ENCODE data around the gene EPS8L2. TPM values are rescaled to one million over a fixed set of nuclear protein-coding genes. Genes with fewer than 3 reads are reported as not detected.

The EPS8L2 gene
- 4.2 TPM for total RNA-seq

GRCh38 chr11:705646-706438 is at the start of gene EPS8L2:
TSS of gene EPS8L2 (plus strand) at chr11:706231. CDS start at chr11:709408, 3,177 bp downstream.

DNA sequence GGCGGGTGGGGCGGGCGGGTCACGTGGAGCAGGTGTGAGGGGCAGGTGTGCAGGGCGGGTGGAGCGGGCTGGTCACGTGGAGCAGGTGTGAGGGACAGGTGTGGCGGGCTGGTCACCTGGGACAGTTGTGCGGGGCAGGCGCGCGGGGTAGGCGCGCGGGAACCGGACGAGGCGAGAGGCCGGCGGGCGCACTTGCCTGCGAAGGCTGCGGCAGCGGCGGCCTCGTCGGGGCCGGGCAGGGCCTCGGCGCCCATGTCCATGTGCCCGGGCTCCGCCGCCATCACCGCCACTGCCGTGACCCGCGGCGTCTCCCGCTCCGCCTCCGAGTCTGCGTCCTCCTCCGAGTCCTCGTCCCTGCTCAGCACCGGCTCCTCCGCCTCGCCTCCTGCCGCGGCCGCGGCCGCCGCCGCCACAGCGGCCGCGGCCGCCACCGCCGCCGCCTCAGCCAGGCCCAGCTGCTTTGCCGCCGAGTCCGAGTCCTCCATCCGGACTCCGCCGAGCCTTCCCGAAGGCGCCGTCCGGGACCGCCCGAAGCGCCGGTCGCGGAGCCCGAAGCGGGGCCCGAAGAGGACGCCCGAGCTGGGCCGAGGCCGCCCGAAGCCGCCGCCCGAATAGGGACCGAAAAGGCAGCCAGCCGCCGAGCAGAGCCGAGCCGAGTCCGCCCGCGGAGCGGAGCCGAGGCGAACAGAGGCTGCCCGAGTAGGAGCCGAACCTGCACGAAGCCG is 11.3 kb upstream of the EPS8L2 start, which contains the start of gene DEAF1:
DEAF1 (minus strand) TSS at position 660 of the 725 bp plus-strand sequence; CDS start at position 485, 175 bp downstream.

DNA sequence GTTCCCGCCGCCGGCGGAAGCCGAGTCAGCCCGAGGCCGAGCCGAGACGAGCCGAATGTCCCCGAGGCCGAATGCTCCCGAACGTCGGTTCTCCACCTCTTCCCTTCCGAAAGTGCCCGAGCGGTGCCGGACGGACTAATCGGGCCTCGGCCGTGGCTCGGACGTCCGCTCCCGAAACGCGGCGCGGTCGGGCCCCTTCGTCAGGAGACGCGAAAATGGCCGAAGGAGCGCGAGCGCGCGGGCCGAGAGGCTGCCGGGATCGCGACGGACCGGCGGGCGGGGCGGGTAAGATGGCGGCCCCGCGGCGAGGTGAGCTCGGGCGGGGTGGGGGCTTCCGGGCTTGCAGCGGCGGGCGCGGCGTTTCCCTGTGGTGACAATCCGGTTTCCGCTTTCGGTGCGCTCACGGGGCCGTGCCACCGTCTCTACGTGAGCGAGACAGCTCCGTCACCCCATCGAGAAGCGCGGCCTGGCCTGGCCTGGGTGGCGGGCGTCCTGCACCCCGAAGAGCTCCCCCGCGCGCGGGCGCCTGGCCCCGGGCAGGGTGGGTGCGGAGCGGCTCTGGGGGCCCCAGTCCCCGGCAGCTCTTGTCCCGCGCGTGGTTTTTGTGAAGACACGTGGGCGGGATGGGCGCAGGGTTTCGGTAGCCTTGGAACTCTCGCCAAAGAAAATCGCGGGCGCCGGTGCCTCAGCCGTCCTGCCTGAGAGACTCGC is 10.3 kb upstream of the EPS8L2 start, which contains the start of gene TMEM80:
TMEM80 (plus strand) TSS at position 279 of the 711 bp plus-strand sequence; CDS start at position 291, 12 bp downstream.

DNA sequence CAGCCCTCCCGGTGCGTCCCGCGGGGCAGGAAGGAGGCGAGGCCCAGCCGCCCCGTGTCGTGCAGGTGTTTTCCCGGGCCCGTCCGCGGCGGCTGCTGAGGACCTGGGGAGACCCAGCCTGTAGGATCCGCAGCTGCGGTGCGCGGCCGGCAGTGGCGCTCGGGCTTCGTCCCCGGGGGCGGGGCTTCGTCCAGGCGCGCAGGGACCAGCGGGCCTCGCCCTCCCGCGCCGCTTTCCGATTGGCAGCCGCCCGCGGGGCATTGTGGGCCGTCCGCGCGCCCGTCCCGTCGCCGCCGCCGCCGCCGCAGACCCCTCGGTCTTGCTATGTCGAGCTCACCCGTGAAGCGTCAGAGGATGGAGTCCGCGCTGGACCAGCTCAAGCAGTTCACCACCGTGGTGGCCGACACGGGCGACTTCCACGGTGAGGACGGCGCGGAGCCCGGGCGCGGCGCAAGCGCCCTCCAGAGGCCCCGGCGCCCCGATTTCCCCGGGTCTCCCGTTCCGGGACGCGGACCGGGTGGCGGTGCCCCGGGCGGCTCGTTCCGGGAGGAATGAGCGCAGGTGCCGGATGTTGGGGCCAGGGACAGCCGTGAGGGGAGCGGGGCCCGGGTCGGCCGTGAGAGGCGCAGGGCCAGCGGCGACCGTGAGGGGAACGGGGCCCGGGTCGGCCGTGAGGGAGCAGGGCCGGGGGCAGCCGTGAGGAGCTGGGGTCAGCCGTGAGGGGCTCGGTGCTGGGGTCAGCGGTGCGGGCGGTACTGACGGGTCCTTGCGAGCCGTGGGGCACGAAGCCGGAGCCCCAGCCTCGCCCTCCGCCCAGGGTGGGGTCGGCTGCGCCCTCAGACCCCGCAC is 41.4 kb downstream of the EPS8L2 start, which contains the start of gene TALDO1:
TALDO1 (plus strand) TSS at position 307 of the 849 bp plus-strand sequence; CDS start at position 325, 18 bp downstream.

Other genes with a start within 250 kb of the EPS8L2 start
- gene RNH1, start 199.0 kb upstream of the EPS8L2 start, total RNA-seq, result 45.7 TPM
- gene HRAS, start 170.7 kb upstream of the EPS8L2 start, total RNA-seq, result 71.5 TPM
- gene LRRC56, start 168.7 kb upstream of the EPS8L2 start, total RNA-seq, result 3.5 TPM
- 0.23 TPM for gene LMNTD2, start 145.5 kb upstream of the EPS8L2 start, total RNA-seq
- gene RASSF7, start 145.3 kb upstream of the EPS8L2 start, total RNA-seq, result 12.2 TPM
- 24.0 TPM for gene PHRF1, start 129.8 kb upstream of the EPS8L2 start, total RNA-seq
- gene IRF7, start 90.3 kb upstream of the EPS8L2 start, total RNA-seq, result 3.9 TPM
- gene CDHR5, start 81.3 kb upstream of the EPS8L2 start, total RNA-seq, result 0.23 TPM
- not detected for gene SCT, start 79.0 kb upstream of the EPS8L2 start, total RNA-seq
- gene DRD4, start 69.0 kb upstream of the EPS8L2 start, total RNA-seq, result not detected
- 76.6 TPM for gene DEAF1, start 11.0 kb upstream of the EPS8L2 start, total RNA-seq
- gene TMEM80, start 10.4 kb upstream of the EPS8L2 start, total RNA-seq, result 12.0 TPM
- 76.1 TPM for gene TALDO1, start 41.2 kb downstream of the EPS8L2 start, total RNA-seq
- gene GATD1, start 71.3 kb downstream of the EPS8L2 start, total RNA-seq, result 40.8 TPM
- 19.4 TPM for gene CEND1, start 83.9 kb downstream of the EPS8L2 start, total RNA-seq
- gene SLC25A22, start 92.0 kb downstream of the EPS8L2 start, total RNA-seq, result 24.7 TPM
- gene PIDD1, start 99.0 kb downstream of the EPS8L2 start, total RNA-seq, result 5.5 TPM
- 265 TPM for gene RPLP2, start 103.7 kb downstream of the EPS8L2 start, total RNA-seq
- gene PNPLA2, start 112.7 kb downstream of the EPS8L2 start, total RNA-seq, result 6.5 TPM
- 2.8 TPM for gene CRACR2B, start 121.7 kb downstream of the EPS8L2 start, total RNA-seq
- gene CD151, start 126.7 kb downstream of the EPS8L2 start, total RNA-seq, result 37.6 TPM
- gene POLR2L, start 136.3 kb downstream of the EPS8L2 start, total RNA-seq, result 45.2 TPM
- 28.6 TPM for gene TSPAN4, start 136.6 kb downstream of the EPS8L2 start, total RNA-seq
- 37.4 TPM for gene CHID1, start 204.6 kb downstream of the EPS8L2 start, total RNA-seq
- gene AP2A2, start 219.6 kb downstream of the EPS8L2 start, total RNA-seq, result 67.4 TPM